ENCODE measurements around the gene SCUBE1.

DNA sequence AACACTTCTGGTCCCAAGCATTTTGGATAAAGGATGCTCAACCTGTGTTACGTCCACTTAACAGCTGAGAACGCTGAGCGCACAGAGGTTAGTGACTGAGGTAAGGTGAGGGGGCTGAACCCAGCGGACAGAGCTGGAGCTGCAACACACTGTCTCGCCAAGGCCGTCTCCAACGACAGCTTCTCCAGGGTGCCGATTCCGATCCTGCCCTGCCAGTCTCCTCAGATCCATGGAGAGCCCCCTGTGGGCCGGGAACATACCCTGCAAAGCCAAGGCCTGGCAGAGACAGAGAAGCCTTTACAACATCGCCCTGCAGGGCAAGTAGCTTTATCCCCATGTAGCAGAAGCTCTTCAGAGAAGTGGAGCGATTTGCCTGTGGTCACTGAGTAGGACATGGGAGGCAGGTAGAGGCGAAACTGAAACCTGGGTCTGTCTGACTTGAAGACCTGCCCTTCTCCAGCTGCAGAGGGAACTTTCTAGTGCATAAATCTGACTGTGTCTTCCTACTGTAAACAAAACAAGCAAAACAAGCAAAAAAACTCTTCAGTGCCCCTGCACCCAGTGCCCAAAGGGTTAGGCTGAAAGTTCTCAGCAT, 72.8 kb downstream of the SCUBE1 start:
- TF ChIP-seq, protein P1, sequence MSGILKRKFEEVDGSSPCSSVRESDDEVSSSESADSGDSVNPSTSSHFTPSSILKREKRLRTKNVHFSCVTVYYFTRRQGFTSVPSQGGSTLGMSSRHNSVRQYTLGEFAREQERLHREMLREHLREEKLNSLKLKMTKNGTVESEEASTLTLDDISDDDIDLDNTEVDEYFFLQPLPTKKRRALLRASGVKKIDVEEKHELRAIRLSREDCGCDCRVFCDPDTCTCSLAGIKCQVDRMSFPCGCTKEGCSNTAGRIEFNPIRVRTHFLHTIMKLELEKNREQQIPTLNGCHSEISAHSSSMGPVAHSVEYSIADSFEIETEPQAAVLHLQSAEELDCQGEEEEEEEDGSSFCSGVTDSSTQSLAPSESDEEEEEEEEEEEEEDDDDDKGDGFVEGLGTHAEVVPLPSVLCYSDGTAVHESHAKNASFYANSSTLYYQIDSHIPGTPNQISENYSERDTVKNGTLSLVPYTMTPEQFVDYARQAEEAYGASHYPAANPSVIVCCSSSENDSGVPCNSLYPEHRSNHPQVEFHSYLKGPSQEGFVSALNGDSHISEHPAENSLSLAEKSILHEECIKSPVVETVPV (CRISPR knock-in tag; IDR thresholded peaks at IDR 0.05) = no peak
- TF ChIP-seq ZFP30 (CRISPR knock-in tag; IDR thresholded peaks at IDR 0.05) (no peak), CREB5 (CRISPR knock-in tag; IDR thresholded peaks at IDR 0.05; ENCODE audit: low read depth) (no peak)

Data from SK-N-SH treated with all-trans-retinoic acid at 6 μM for 48 hours (cell line).